ENCODE measurements around the gene TYW3.

Gene TYW3

GRCh38 chr1:74686928-74687327 is 46.0 kb upstream of the TYW3 start:
- ATAC-seq (ENCODE audit: insufficient read depth, low read depth) (no peak), DNase-seq (no peak)
- Histone ChIP-seq H3K27ac (ENCODE audit: low read length) (no peak overlapping the region), H3K4me3 (ENCODE audit: low read depth in 1 of 2, low read length in 2 of 2) (no peak overlapping the region), H3K9me3 (ENCODE audit: insufficient read depth, low read length, severe bottlenecking) (no peaks in the 10 kb centered on the region), H3K36me3 (ENCODE audit: insufficient read depth, low read length) (no peaks in the 10 kb centered on the region), H2AFZ (ENCODE audit: low read depth, low read length) (no peak overlapping the region), H4K20me1 (ENCODE audit: insufficient read depth, low read length) (no peaks in the 10 kb centered on the region), H3K79me2 (ENCODE audit: insufficient read depth, low read length) (no peaks in the 10 kb centered on the region), H3K27me3 (ENCODE audit: insufficient read depth, low read length, poor library complexity) (no peaks in the 10 kb centered on the region), H3K4me2 (ENCODE audit: insufficient read depth, low read length) (no peak overlapping the region), H3K9ac (ENCODE audit: low read depth, low read length) (no peak overlapping the region), H3K4me1 (ENCODE audit: insufficient read depth, low read length) (no peaks in the 10 kb centered on the region)
- no peak for TF ChIP-seq EZH2 (IDR thresholded peaks at IDR 0.05; ENCODE audit: borderline replicate concordance, low read depth, low read length, severe bottlenecking)
- no peak for TF ChIP-seq CTCF (IDR thresholded peaks at IDR 0.05; ENCODE audit: borderline replicate concordance, extremely low read depth, low read length, poor library complexity, severe bottlenecking)

- no peaks in the 10 kb centered on the region for H3K79me2 ChIP-seq (ENCODE audit: insufficient read depth, low read length)
- H3K27me3 ChIP-seq (ENCODE audit: insufficient read depth, low read length, poor library complexity) = no peaks in the 10 kb centered on the region
- no peaks in the 10 kb centered on the region for H3K9me3 ChIP-seq (ENCODE audit: insufficient read depth, low read length, severe bottlenecking)
- TF ChIP-seq EZH2 (IDR thresholded peaks at IDR 0.05; ENCODE audit: borderline replicate concordance, low read depth, low read length, severe bottlenecking) (no peak), CTCF (IDR thresholded peaks at IDR 0.05; ENCODE audit: borderline replicate concordance, extremely low read depth, low read length, poor library complexity, severe bottlenecking) (peak; percentile 87)
- H3K4me1 ChIP-seq (ENCODE audit: insufficient read depth, low read length) = no peaks in the 10 kb centered on the region
- DNase-seq (peak; percentile 52), ATAC-seq (ENCODE audit: insufficient read depth, low read depth) (peak; percentile 61)
- H2AFZ ChIP-seq (ENCODE audit: low read depth, low read length) = 0 out of 2 replicates have a peak overlapping the region, but pooled peaks have one; percentile 29
- H3K36me3 ChIP-seq (ENCODE audit: insufficient read depth, low read length) = no peaks in the 10 kb centered on the region
- no peak overlapping the region for H3K9ac ChIP-seq (ENCODE audit: low read depth, low read length)
- H3K27ac ChIP-seq (ENCODE audit: low read length) = no peak overlapping the region
- H4K20me1 ChIP-seq (ENCODE audit: insufficient read depth, low read length) = no peaks in the 10 kb centered on the region
- no peak overlapping the region for H3K4me3 ChIP-seq (ENCODE audit: low read depth in 1 of 2, low read length in 2 of 2)
- no peak overlapping the region for H3K4me2 ChIP-seq (ENCODE audit: insufficient read depth, low read length)
Observed at GRCh38 chr1:74689621-74690363, 43.2 kb upstream of the TYW3 start.

- H2AFZ ChIP-seq (ENCODE audit: low read depth, low read length) = 0 out of 2 replicates have a peak overlapping the region, but pooled peaks have one; percentile 29
Observed at GRCh38 chr1:74690364-74690696, 42.6 kb upstream of the TYW3 start.

More at GRCh38 chr1:74690364-74690696, 42.6 kb upstream of the TYW3 start:
- Histone ChIP-seq H3K27ac (ENCODE audit: low read length) (no peak overlapping the region), H3K36me3 (ENCODE audit: insufficient read depth, low read length) (no peaks in the 10 kb centered on the region), H3K27me3 (ENCODE audit: insufficient read depth, low read length, poor library complexity) (no peaks in the 10 kb centered on the region), H3K4me3 (ENCODE audit: low read depth in 1 of 2, low read length in 2 of 2) (no peak overlapping the region), H3K4me2 (ENCODE audit: insufficient read depth, low read length) (no peak overlapping the region), H3K79me2 (ENCODE audit: insufficient read depth, low read length) (no peaks in the 10 kb centered on the region), H4K20me1 (ENCODE audit: insufficient read depth, low read length) (no peaks in the 10 kb centered on the region), H3K9ac (ENCODE audit: low read depth, low read length) (no peak overlapping the region), H3K4me1 (ENCODE audit: insufficient read depth, low read length) (no peaks in the 10 kb centered on the region), H3K9me3 (ENCODE audit: insufficient read depth, low read length, severe bottlenecking) (no peaks in the 10 kb centered on the region)
- no peak for DNase-seq
- TF ChIP-seq EZH2 (IDR thresholded peaks at IDR 0.05; ENCODE audit: borderline replicate concordance, low read depth, low read length, severe bottlenecking) = no peak
- no peak for TF ChIP-seq CTCF (IDR thresholded peaks at IDR 0.05; ENCODE audit: borderline replicate concordance, extremely low read depth, low read length, poor library complexity, severe bottlenecking)
- no peak for ATAC-seq (ENCODE audit: insufficient read depth, low read depth)
